ENCODE results near the gene TMEM81.

The TMEM81 gene

GRCh38 chr1:205084360-205084759, at the start of gene TMEM81:
Gene TMEM81 (minus strand): TSS chr1:205084460. CDS start chr1:205084320, 140 bp downstream.
- Histone ChIP-seq H3K9me3 (ENCODE audit: insufficient read depth, low read length) (no peaks in the 10 kb centered on the region), H3K36me3 (replicated peaks; ENCODE audit: low read depth, low read length) (peaks cover 25% of the 10 kb centered on the region)

GRCh38 chr1:205133287-205133686, 49.0 kb upstream of the TMEM81 start:
- Histone ChIP-seq H3K27ac (ENCODE audit: low read length) (no peak overlapping the region), H2AFZ (ENCODE audit: low read depth, low read length) (no peak overlapping the region), H3K79me2 (ENCODE audit: low read length) (no peaks in the 10 kb centered on the region), H3K9ac (ENCODE audit: low read length) (no peak overlapping the region), H3K27me3 (ENCODE audit: low read depth, low read length) (no peaks in the 10 kb centered on the region), H3K4me1 (ENCODE audit: low read length) (peaks cover 37% of the 10 kb centered on the region), H3K4me3 (ENCODE audit: low read length) (no peak overlapping the region), H3K36me3 (replicated peaks; ENCODE audit: low read depth, low read length) (no peaks in the 10 kb centered on the region), H3K4me2 (ENCODE audit: low read length) (peak overlapping the region; percentile 1; the same call in 1 of the 2 replicates), H3K9me3 (ENCODE audit: insufficient read depth, low read length) (no peaks in the 10 kb centered on the region), H4K20me1 (ENCODE audit: insufficient read depth, low read length) (no peaks in the 10 kb centered on the region)
- TF ChIP-seq CTCF (IDR thresholded peaks at IDR 0.05; ENCODE audit: low read depth, low read length) = no peak
- no peak for TF ChIP-seq EZH2phosphoT487 (IDR thresholded peaks at IDR 0.05; ENCODE audit: low read depth)

More at GRCh38 chr1:205084360-205084759, at the start of gene TMEM81:
- H3K9ac ChIP-seq (ENCODE audit: low read length) = no peak within 1 kb of the TSS
- no peak within 1 kb of the TSS for H3K27ac ChIP-seq (ENCODE audit: low read length)
- H2AFZ ChIP-seq (ENCODE audit: low read depth, low read length) = no peak within 1 kb of the TSS
- TF ChIP-seq CTCF (IDR thresholded peaks at IDR 0.05; ENCODE audit: low read depth, low read length) = no peak
- no peak for TF ChIP-seq EZH2phosphoT487 (IDR thresholded peaks at IDR 0.05; ENCODE audit: low read depth)
- no peak within 1 kb of the TSS for H3K4me3 ChIP-seq (ENCODE audit: low read length)
- no peaks in the 10 kb centered on the region for H3K79me2 ChIP-seq (ENCODE audit: low read length)
- no peak within 1 kb of the TSS for H3K4me2 ChIP-seq (ENCODE audit: low read length)
- H4K20me1 ChIP-seq (ENCODE audit: insufficient read depth, low read length) = no peaks in the 10 kb centered on the region
- no peaks in the 10 kb centered on the region for H3K4me1 ChIP-seq (ENCODE audit: low read length)
- no peaks in the 10 kb centered on the region for H3K27me3 ChIP-seq (ENCODE audit: low read depth, low read length)

- TF ChIP-seq EZH2phosphoT487 (IDR thresholded peaks at IDR 0.05; ENCODE audit: low read depth) = no peak
- TF ChIP-seq CTCF (IDR thresholded peaks at IDR 0.05; ENCODE audit: low read depth, low read length) = no peak
- peak overlapping the region; percentile 12; the same call in 1 of the 2 replicates for H2AFZ ChIP-seq (ENCODE audit: low read depth, low read length)
- H3K9ac ChIP-seq (ENCODE audit: low read length) = no peak overlapping the region
- no peaks in the 10 kb centered on the region for H3K9me3 ChIP-seq (ENCODE audit: insufficient read depth, low read length)
- no peak overlapping the region for H3K4me2 ChIP-seq (ENCODE audit: low read length)
- H3K36me3 ChIP-seq (replicated peaks; ENCODE audit: low read depth, low read length) = no peaks in the 10 kb centered on the region
- H3K4me1 ChIP-seq (ENCODE audit: low read length) = peaks cover 23% of the 10 kb centered on the region
- no peaks in the 10 kb centered on the region for H3K27me3 ChIP-seq (ENCODE audit: low read depth, low read length)
- H4K20me1 ChIP-seq (ENCODE audit: insufficient read depth, low read length) = no peaks in the 10 kb centered on the region
- H3K79me2 ChIP-seq (ENCODE audit: low read length) = no peaks in the 10 kb centered on the region
- H3K27ac ChIP-seq (ENCODE audit: low read length) = no peak overlapping the region
- no peak overlapping the region for H3K4me3 ChIP-seq (ENCODE audit: low read length)
Observed at GRCh38 chr1:205129447-205130029, 45.3 kb upstream of the TMEM81 start.

GRCh38 chr1:205128050-205128449, 43.8 kb upstream of the TMEM81 start:
- Histone ChIP-seq H3K79me2 (ENCODE audit: low read length) (no peaks in the 10 kb centered on the region), H3K36me3 (replicated peaks; ENCODE audit: low read depth, low read length) (no peaks in the 10 kb centered on the region), H3K9me3 (ENCODE audit: insufficient read depth, low read length) (no peaks in the 10 kb centered on the region), H3K4me2 (ENCODE audit: low read length) (no peak overlapping the region), H4K20me1 (ENCODE audit: insufficient read depth, low read length) (no peaks in the 10 kb centered on the region), H3K9ac (ENCODE audit: low read length) (no peak overlapping the region), H3K4me3 (ENCODE audit: low read length) (no peak overlapping the region), H3K4me1 (ENCODE audit: low read length) (peaks cover 14% of the 10 kb centered on the region), H2AFZ (ENCODE audit: low read depth, low read length) (no peak overlapping the region), H3K27ac (ENCODE audit: low read length) (no peak overlapping the region), H3K27me3 (ENCODE audit: low read depth, low read length) (no peaks in the 10 kb centered on the region)
- no peak for TF ChIP-seq EZH2phosphoT487 (IDR thresholded peaks at IDR 0.05; ENCODE audit: low read depth)
- no peak for TF ChIP-seq CTCF (IDR thresholded peaks at IDR 0.05; ENCODE audit: low read depth, low read length)

Data from OCI-LY3 (cell line).